ENCODE measurements around the gene ARHGAP44. TPM values are rescaled to one million over a fixed set of nuclear protein-coding genes. Genes with fewer than 3 reads are reported as not detected.

ARHGAP44 gene
- total RNA-seq, 1 donor from 2014 or later, result 7.9 TPM

- ATAC-seq (ENCODE audit: poor library complexity), result peak; percentile 59
- intact Hi-C loops (cut with DNase I), result no loop called here
- DNase-seq, result no peak
Observed at GRCh38 chr17:12927541-12928425, 138.5 kb downstream of the ARHGAP44 start.

GRCh38 chr17:12928736-12929135, 139.4 kb downstream of the ARHGAP44 start:
- intact Hi-C loops (cut with DNase I), result no loop called here
- ATAC-seq (ENCODE audit: poor library complexity), result no peak
- DNase-seq, result no peak

GRCh38 chr17:12936501-12936900, 147.2 kb downstream of the ARHGAP44 start:
- ATAC-seq (ENCODE audit: poor library complexity) (no peak), DNase-seq (no peak)
- intact Hi-C loops (cut with DNase I), result no loop called here

- DNase-seq (no peak), ATAC-seq (ENCODE audit: poor library complexity) (no peak)
- intact Hi-C loops (cut with DNase I), result no loop called here
Observed at GRCh38 chr17:12940699-12941098, 151.4 kb downstream of the ARHGAP44 start.

GRCh38 chr17:12947047-12947446, 157.7 kb downstream of the ARHGAP44 start:
- ATAC-seq (ENCODE audit: poor library complexity) (no peak), DNase-seq (no peak)
- intact Hi-C loops (cut with DNase I), result no loop called here

- DNase-seq (no peak), ATAC-seq (ENCODE audit: poor library complexity) (peak; percentile 52)
- intact Hi-C loops (cut with DNase I), result no loop called here
Observed at GRCh38 chr17:12952012-12952411, 162.7 kb downstream of the ARHGAP44 start.

- intact Hi-C loops (cut with DNase I), result no loop called here
- ATAC-seq (ENCODE audit: poor library complexity), result no peak
- no peak for DNase-seq
Observed at GRCh38 chr17:12953156-12953555, 163.9 kb downstream of the ARHGAP44 start.

- ATAC-seq (ENCODE audit: poor library complexity), result no peak
- intact Hi-C loops (cut with DNase I), result no loop called here
- DNase-seq, result no peak
Observed at GRCh38 chr17:12955521-12955920, 166.2 kb downstream of the ARHGAP44 start.

GRCh38 chr17:12958786-12959185, 169.5 kb downstream of the ARHGAP44 start:
- intact Hi-C loops (cut with DNase I), result no loop called here
- DNase-seq (no peak), ATAC-seq (ENCODE audit: poor library complexity) (no peak)

- DNase-seq (no peak), ATAC-seq (ENCODE audit: poor library complexity) (no peak)
- intact Hi-C loops (cut with DNase I), result no loop called here
Observed at GRCh38 chr17:12959441-12959840, 170.1 kb downstream of the ARHGAP44 start.

GRCh38 chr17:12961655-12962054, 172.4 kb downstream of the ARHGAP44 start:
- DNase-seq (no peak), ATAC-seq (ENCODE audit: poor library complexity) (no peak)
- intact Hi-C loops (cut with DNase I), result no loop called here

GRCh38 chr17:12963505-12963904, 174.2 kb downstream of the ARHGAP44 start:
- ATAC-seq (ENCODE audit: poor library complexity) (no peak), DNase-seq (no peak)
- intact Hi-C loops (cut with DNase I), result no loop called here

- intact Hi-C loops (cut with DNase I), result no loop called here
- DNase-seq (no peak), ATAC-seq (ENCODE audit: poor library complexity) (no peak)
Observed at GRCh38 chr17:12964162-12964561, 174.9 kb downstream of the ARHGAP44 start.

GRCh38 chr17:12964840-12965239, 175.5 kb downstream of the ARHGAP44 start:
- no peak for ATAC-seq (ENCODE audit: poor library complexity)
- intact Hi-C loops (cut with DNase I), result no loop called here

GRCh38 chr17:12965988-12966387, 176.7 kb downstream of the ARHGAP44 start:
- intact Hi-C loops (cut with DNase I), result no loop called here
- DNase-seq (no peak), ATAC-seq (ENCODE audit: poor library complexity) (no peak)

More at GRCh38 chr17:12964840-12965239, 175.5 kb downstream of the ARHGAP44 start:
- DNase-seq, result no peak

GRCh38 chr17:12966413-12966812, 177.1 kb downstream of the ARHGAP44 start:
- no peak for ATAC-seq (ENCODE audit: poor library complexity)
- intact Hi-C loops (cut with DNase I), result no loop called here

GRCh38 chr17:12967962-12968361, 178.7 kb downstream of the ARHGAP44 start:
- DNase-seq (no peak), ATAC-seq (ENCODE audit: poor library complexity) (no peak)
- intact Hi-C loops (cut with DNase I), result no loop called here

More at GRCh38 chr17:12966413-12966812, 177.1 kb downstream of the ARHGAP44 start:
- DNase-seq, result no peak

- ATAC-seq (ENCODE audit: poor library complexity), result peak; percentile 75
- no peak for DNase-seq
- intact Hi-C loops (cut with DNase I), result no loop called here
Observed at GRCh38 chr17:12973496-12974004, 184.3 kb downstream of the ARHGAP44 start.

GRCh38 chr17:12974005-12974531, 184.8 kb downstream of the ARHGAP44 start:
- DNase-seq (no peak), ATAC-seq (ENCODE audit: poor library complexity) (peak; percentile 71)
- intact Hi-C loops (cut with DNase I), result no loop called here

Measured in Right ventricle myocardium superior (tissue), 1 donor.